ENCODE results near the gene AGR3.

GRCh38 chr7:16815001-16815400, 66.8 kb downstream of the AGR3 start:
- TF ChIP-seq TAF1 (IDR thresholded peaks at IDR 0.05; ENCODE audit: low read depth) (no peak), CEBPB (IDR thresholded peaks at IDR 0.05) (no peak), REST (IDR thresholded peaks at IDR 0.05; ENCODE audit: low read depth) (no peak), MAX (IDR thresholded peaks at IDR 0.05) (no peak), NFIC (IDR thresholded peaks at IDR 0.05) (no peak), CREB1 (IDR thresholded peaks at IDR 0.05; ENCODE audit: low read depth) (no peak), YY1 (IDR thresholded peaks at IDR 0.05; ENCODE audit: low read depth) (no peak), EP300 (IDR thresholded peaks at IDR 0.05; ENCODE audit: borderline replicate concordance) (no peak), TCF12 (IDR thresholded peaks at IDR 0.05; ENCODE audit: low read depth) (no peak), ZBTB7A (IDR thresholded peaks at IDR 0.05; ENCODE audit: low read depth) (no peak)

All from Ishikawa (cell line).